ENCODE measurements around the gene SHOC2. TPM values are rescaled to one million over a fixed set of nuclear protein-coding genes. Genes with fewer than 3 reads are reported as not detected.

SHOC2 gene
- total and polyA plus RNA-seq, 2 of the 8 experiments (the other 6 are each of a cell fraction or from before 2014, with no cell fraction given), result 7.6 to 28.2 TPM

DNA sequence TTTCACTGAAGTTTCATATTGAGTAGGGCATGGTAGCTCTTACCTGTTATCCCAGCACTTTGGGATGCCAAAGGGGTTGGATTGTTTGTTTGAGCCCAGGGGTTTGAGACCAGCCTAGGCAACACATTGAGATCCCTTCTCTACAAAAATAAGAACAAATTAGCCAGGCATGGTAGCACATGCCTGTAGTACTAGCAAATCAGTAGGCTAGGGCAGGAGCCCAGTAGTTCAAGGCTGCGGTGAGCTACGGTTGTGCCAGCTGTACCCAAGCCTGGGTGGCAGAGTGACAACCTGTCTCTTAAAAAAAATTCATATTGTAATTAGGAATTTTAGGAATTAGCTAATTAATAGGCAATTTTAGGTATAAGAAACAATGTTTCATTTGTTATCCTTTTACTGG lies 18.4 kb upstream of the SHOC2 start:
- H2BK120ac ChIP-seq (replicated peaks; ENCODE audit: low read depth, low read length), result no peak overlapping the region
- H2AFZ ChIP-seq (ENCODE audit: low read length), result no peak overlapping the region
- H3K9me3 ChIP-seq (ENCODE audit: insufficient read depth in 2 of 2, low read depth in 1 of 2, low read length in 1 of 2), result no peaks in the 10 kb centered on the region
- no peak overlapping the region for H4K5ac ChIP-seq (ENCODE audit: insufficient read length, low read depth, low read length)
- H4K8ac ChIP-seq (ENCODE audit: extremely low read depth, insufficient read depth, low read length), result no peak overlapping the region
- H3K4me3 ChIP-seq (ENCODE audit: extremely low read depth in 1 of 4, insufficient read depth in 2 of 4, low read depth in 3 of 4, low read length in 4 of 4), result no peak overlapping the region
- H2BK12ac ChIP-seq (ENCODE audit: low read depth, low read length), result no peak overlapping the region
- H3K9ac ChIP-seq (replicated peaks in 1 of 4; ENCODE audit: extremely low read depth in 1 of 4, low read depth in 3 of 4, low read length in 3 of 4), result no peak overlapping the region
- no peaks in the 10 kb centered on the region for H3K27me3 ChIP-seq (replicated peaks in 1 of 4; ENCODE audit: control insufficient read depth in 3 of 4, extremely low read depth in 1 of 4, insufficient read depth in 3 of 4, low read length in 3 of 4)
- no peak overlapping the region for H2BK5ac ChIP-seq (ENCODE audit: low read depth, low read length)
- H3K14ac ChIP-seq (ENCODE audit: insufficient read length), result no peak overlapping the region
- no peak overlapping the region for H3K18ac ChIP-seq (ENCODE audit: extremely low read depth, low read length)
- H3K23me2 ChIP-seq (ENCODE audit: low read depth, low read length), result no peaks in the 10 kb centered on the region
- no peak overlapping the region for H2AK5ac ChIP-seq (ENCODE audit: low read depth, low read length)
- no peak overlapping the region for H4K91ac ChIP-seq (replicated peaks; ENCODE audit: insufficient read length, low read length)
- H3K23ac ChIP-seq (ENCODE audit: insufficient read length), result no peak overlapping the region
- CTCF ChIA-PET (ENCODE audit: partially characterized antibody), result no interaction called here
- no peak overlapping the region for H3K4ac ChIP-seq (replicated peaks; ENCODE audit: insufficient read length, low read depth, low read length)
- peaks cover 0 to 17% (median 0%) of the 10 kb centered on the region in 4 experiments; a peak in 1 of 8 replicates for H3K36me3 ChIP-seq (ENCODE audit: control insufficient read depth in 2 of 4, insufficient read depth in 4 of 4, low read length in 3 of 4)
- no peak for DNase-seq (ENCODE audit: low read depth in 1 of 2, low spot score in 2 of 2)
- H3K56ac ChIP-seq (replicated peaks; ENCODE audit: insufficient read length, low read depth, low read length), result no peak overlapping the region
- H3K4me2 ChIP-seq (ENCODE audit: insufficient read depth in 1 of 2, low read depth in 2 of 2, low read length in 2 of 2), result no peak overlapping the region
- no peak overlapping the region for H2BK15ac ChIP-seq (ENCODE audit: low read length)
- POLR2A ChIA-PET (ENCODE audit: partially characterized antibody), result interaction anchor here (1.0 to 1.5 kb wide), 3 partner anchors 10 to 30 kb away, joined by 3 to 4 read pairs (median 3); partner anchors contain the start of gene PDCD4
- no peak overlapping the region for H2BK20ac ChIP-seq (ENCODE audit: low read length)
- H3K79me2 ChIP-seq (ENCODE audit: control insufficient read depth in 1 of 2, insufficient read depth in 2 of 2, low read length in 2 of 2), result no peaks in the 10 kb centered on the region
- H3K27ac ChIP-seq (ENCODE audit: low read depth, low read length), result no peak overlapping the region
- no peaks in the 10 kb centered on the region for H3K79me1 ChIP-seq (ENCODE audit: low read depth, low read length)
- peaks cover 0 to 3% of the 10 kb centered on the region in 2 experiments for H4K20me1 ChIP-seq (replicated peaks in 1 of 2; ENCODE audit: control insufficient read depth in 1 of 2, insufficient read depth in 2 of 2, low read length in 2 of 2)
- no peaks in the 10 kb centered on the region for H3K4me1 ChIP-seq (replicated peaks in 1 of 4; ENCODE audit: control insufficient read depth in 3 of 4, insufficient read depth in 4 of 4, low read length in 3 of 4)
- WGBS, 2 experiments (ENCODE audit: extremely low coverage in 1 of 2, insufficient coverage in 1 of 2, insufficient read length in 1 of 2, insufficient replicate concordance in 2 of 2, low coverage in 1 of 2, low lambda C conversion rate in 2 of 2, missing lambda C conversion rate in 1 of 2), result 100% methylated on average over 2 of the region's 2 CpGs; no CpG with 5 or more reads in 1 of the 2 experiments
- FAIRE-seq, result no peak
- TF ChIP-seq TCF12 (IDR thresholded peaks at IDR 0.05; ENCODE audit: low read depth, low read length), result no peak
- TF ChIP-seq GTF2F1 (IDR thresholded peaks at IDR 0.05; ENCODE audit: borderline replicate concordance, low read depth, low read length), result no peak
- TF ChIP-seq, protein P1, sequence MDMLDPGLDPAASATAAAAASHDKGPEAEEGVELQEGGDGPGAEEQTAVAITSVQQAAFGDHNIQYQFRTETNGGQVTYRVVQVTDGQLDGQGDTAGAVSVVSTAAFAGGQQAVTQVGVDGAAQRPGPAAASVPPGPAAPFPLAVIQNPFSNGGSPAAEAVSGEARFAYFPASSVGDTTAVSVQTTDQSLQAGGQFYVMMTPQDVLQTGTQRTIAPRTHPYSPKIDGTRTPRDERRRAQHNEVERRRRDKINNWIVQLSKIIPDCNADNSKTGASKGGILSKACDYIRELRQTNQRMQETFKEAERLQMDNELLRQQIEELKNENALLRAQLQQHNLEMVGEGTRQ (IDR thresholded peaks at IDR 0.05; ENCODE audit: low read length), result no peak

Measured in H1 (cell line).